Natural killer cell (primary cell): Measurements from ENCODE around the gene DCUN1D2. TPM values are rescaled to one million over a fixed set of nuclear protein-coding genes. Genes with fewer than 3 reads are reported as not detected.

Experiments
- ATAC-seq, 3 donors: fragments of 150-1000 bp in 2 of 3; fragments of 200-7000 bp in 1 of 3; cut with Tn5 transposase; 1 replicate in 1 of 3; 2 replicates in 2 of 3; pipeline ENCODE4 v1.10.0; 2021; ENCODE audit warnings: mild to moderate bottlenecking in 2 of 3, moderate library complexity in 2 of 3
- DNase-seq, 2 donors: peaks; one replicate each; pipeline versions ENCODE4 v3.0.0 to v3.0.0-alpha.2; 2013 to 2021; ENCODE audit warnings: mixed read lengths in 1 of 2
- H3K27ac ChIP-seq: one replicate; pipeline ENCODE4 v1.5.1; 2013; ENCODE audit warnings: mild to moderate bottlenecking, low read length
- H3K27me3 ChIP-seq: one replicate; pipeline ENCODE4 v1.6.1; 2013; ENCODE audit warnings: low read length; ENCODE audit not compliant: control insufficient read depth, insufficient read depth
- H3K36me3 ChIP-seq: one replicate; pipeline ENCODE4 v1.6.1; 2013; ENCODE audit warnings: low read length; ENCODE audit not compliant: control insufficient read depth, insufficient read depth
- H3K4me1 ChIP-seq: one replicate; pipeline ENCODE4 v1.6.1; 2013; ENCODE audit warnings: low read length; ENCODE audit not compliant: control insufficient read depth, insufficient read depth
- H3K4me3 ChIP-seq: one replicate; pipeline ENCODE4 v1.5.1; 2013; ENCODE audit warnings: low read length
- H3K9me3 ChIP-seq: one replicate; pipeline ENCODE4 v1.6.1; 2013; ENCODE audit warnings: low read length; ENCODE audit not compliant: control insufficient read depth, insufficient read depth
- H3K27ac Mint-ChIP-seq, 2 donors: one replicate each; pipeline ENCODE4 v1.8.0; 2022; ENCODE audit warnings: mild to moderate bottlenecking in 2 of 2, mixed read lengths in 2 of 2, moderate library complexity in 1 of 2
- H3K27me3 Mint-ChIP-seq, 2 donors: one replicate each; pipeline ENCODE4 v1.8.0; 2022; ENCODE audit warnings: low read depth in 2 of 2, mixed read lengths in 2 of 2
- H3K36me3 Mint-ChIP-seq: one replicate; pipeline ENCODE4 v1.8.0; 2022; ENCODE audit warnings: mixed read lengths
- H3K4me1 Mint-ChIP-seq, 2 donors: one replicate each; pipeline ENCODE4 v1.8.0; 2022; ENCODE audit warnings: mixed read lengths in 2 of 2
- H3K4me3 Mint-ChIP-seq: one replicate; pipeline ENCODE4 v1.8.0; 2022; ENCODE audit warnings: mild to moderate bottlenecking, moderate library complexity, mixed read lengths
- H3K9me3 Mint-ChIP-seq, 2 donors: one replicate each; pipeline ENCODE4 v1.8.0; 2022; ENCODE audit warnings: mixed read lengths in 2 of 2
- WGBS: methylation state at CpG from one replicate; pipeline ENCODE4 v1.1.7; 2013; ENCODE audit warnings: missing lambda C conversion rate; ENCODE audit not compliant: insufficient coverage; 5-methylcytosine and 5-hydroxymethylcytosine counted together
- intact Hi-C: fragments of 100-400 bp; cut with micrococcal nuclease; formaldehyde crosslinking; loops from one replicate; pipeline ENCODE4 v1.14.2; 2022
- total RNA-seq, 4 donors: library from RNA; stranded (reverse); fragments of 120-200 nt in 1 of 4; gene quantifications; one replicate each; pipeline versions ENCODE4 v1.2.3 to v1.2.4, GENCODE V29; 2013 to 2022
- TF ChIP-seq, protein P1 (sequence below): fragments of 200-600 bp; IDR thresholded peaks from one replicate; pipeline ENCODE4 v1.8.0; 2022; ENCODE audit warnings: antibody characterized with exemption

DCUN1D2 gene
- total RNA-seq, 3 donors from 2014 or later (not counting 1 experiment from before 2014, with no cell fraction given), result 26.1 to 33.9 (median 27.1) TPM

DNA sequence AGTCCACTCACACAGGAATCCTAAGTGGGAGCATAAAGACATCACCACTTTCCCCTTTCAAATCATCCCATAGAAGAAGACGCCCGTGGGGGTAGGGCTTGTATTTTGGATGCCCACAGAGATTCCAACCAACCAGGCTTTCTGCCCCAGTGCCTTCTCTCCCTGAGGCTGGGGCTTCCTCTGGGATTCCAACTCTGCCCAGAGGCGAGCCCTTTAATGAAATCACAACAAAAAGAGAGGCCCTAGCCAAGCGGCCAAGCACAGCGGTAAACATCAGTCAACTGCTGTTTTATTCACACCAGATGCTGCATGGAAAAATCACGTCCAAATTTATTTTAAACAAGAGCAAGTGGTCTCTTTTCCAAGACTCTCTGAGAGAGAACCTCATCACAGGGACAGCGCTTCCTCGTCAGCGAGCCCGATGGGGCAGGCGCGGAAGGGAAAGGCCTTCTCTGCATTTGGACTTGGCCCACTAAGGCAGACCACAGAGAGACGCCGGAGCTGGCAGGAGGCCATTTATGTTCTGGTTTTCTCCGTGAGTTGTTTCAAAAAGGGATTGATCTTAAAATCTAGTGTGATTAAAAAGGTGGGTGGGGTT, 68.7 kb downstream of the DCUN1D2 start:
- ATAC-seq, result no peak
- no peaks in the 10 kb centered on the region for H3K4me1 Mint-ChIP-seq
- H3K36me3 ChIP-seq, result no peaks in the 10 kb centered on the region
- no peaks in the 10 kb centered on the region for H3K4me1 ChIP-seq
- no peaks in the 10 kb centered on the region for H3K27me3 ChIP-seq
- no peaks in the 10 kb centered on the region for H3K9me3 ChIP-seq
- no peak overlapping the region for H3K4me3 Mint-ChIP-seq
- H3K27ac Mint-ChIP-seq, result no peak overlapping the region
- TF ChIP-seq, protein P1, sequence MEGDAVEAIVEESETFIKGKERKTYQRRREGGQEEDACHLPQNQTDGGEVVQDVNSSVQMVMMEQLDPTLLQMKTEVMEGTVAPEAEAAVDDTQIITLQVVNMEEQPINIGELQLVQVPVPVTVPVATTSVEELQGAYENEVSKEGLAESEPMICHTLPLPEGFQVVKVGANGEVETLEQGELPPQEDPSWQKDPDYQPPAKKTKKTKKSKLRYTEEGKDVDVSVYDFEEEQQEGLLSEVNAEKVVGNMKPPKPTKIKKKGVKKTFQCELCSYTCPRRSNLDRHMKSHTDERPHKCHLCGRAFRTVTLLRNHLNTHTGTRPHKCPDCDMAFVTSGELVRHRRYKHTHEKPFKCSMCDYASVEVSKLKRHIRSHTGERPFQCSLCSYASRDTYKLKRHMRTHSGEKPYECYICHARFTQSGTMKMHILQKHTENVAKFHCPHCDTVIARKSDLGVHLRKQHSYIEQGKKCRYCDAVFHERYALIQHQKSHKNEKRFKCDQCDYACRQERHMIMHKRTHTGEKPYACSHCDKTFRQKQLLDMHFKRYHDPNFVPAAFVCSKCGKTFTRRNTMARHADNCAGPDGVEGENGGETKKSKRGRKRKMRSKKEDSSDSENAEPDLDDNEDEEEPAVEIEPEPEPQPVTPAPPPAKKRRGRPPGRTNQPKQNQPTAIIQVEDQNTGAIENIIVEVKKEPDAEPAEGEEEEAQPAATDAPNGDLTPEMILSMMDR, result no peak
- H3K27ac ChIP-seq, result no peak overlapping the region
- no peaks in the 10 kb centered on the region for H3K36me3 Mint-ChIP-seq
- intact Hi-C loops, result no loop called here
- no peaks in the 10 kb centered on the region for H3K27me3 Mint-ChIP-seq
- WGBS, result 94% methylated on average over 15 of the region's 15 CpGs
- no peak for DNase-seq
- H3K9me3 Mint-ChIP-seq, result no peaks in the 10 kb centered on the region
- no peak overlapping the region for H3K4me3 ChIP-seq

DNA sequence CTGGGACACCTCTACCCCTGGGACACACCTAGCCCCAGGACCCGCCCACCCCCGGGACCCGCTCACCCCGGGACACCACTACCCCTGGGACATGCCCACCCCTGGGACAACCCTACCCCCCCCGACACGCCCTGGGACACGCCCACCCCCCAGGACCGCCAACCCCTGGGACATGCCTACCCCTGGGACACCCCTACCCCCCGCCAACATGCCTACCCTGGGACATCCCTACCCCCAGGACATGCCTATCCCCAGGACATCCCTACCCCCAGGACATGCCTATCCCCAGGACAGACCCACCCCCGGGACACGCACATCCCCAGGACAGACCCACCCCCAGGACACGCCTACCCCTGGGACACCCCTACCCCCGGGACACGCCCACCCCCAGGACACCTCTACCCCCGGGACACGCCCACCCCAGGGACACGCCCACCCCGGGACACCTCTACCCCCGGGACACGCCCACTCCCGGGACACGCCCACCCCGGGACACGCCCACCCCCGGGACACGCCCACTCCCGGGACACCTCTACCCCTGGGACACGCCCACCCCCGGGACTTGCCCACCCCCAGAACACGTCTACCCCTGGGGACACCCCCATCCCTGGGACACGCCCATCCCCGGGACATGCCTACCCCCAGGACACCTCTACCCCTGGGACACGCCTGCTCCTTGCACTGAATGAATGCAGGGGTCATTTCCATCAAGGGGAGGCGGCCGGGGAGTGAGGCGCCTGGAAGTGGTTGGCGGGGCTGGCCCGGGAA, 69.5 kb downstream of the DCUN1D2 start:
- Histone ChIP-seq H3K36me3 (no peaks in the 10 kb centered on the region), H3K4me1 (no peaks in the 10 kb centered on the region), H3K4me3 (no peak overlapping the region), H3K9me3 (no peaks in the 10 kb centered on the region), H3K27me3 (no peaks in the 10 kb centered on the region), H3K27ac (no peak overlapping the region)
- Mint-ChIP-seq H3K36me3 (no peaks in the 10 kb centered on the region), H3K27ac (no peak overlapping the region), H3K4me3 (no peak overlapping the region), H3K27me3 (no peaks in the 10 kb centered on the region), H3K4me1 (no peaks in the 10 kb centered on the region), H3K9me3 (no peaks in the 10 kb centered on the region)
- intact Hi-C loops, result no loop called here
- TF ChIP-seq, protein P1, result no peak
- 83% methylated on average over 19 of the region's 38 CpGs for WGBS
- DNase-seq, result no peak
- no peak for ATAC-seq

DNA sequence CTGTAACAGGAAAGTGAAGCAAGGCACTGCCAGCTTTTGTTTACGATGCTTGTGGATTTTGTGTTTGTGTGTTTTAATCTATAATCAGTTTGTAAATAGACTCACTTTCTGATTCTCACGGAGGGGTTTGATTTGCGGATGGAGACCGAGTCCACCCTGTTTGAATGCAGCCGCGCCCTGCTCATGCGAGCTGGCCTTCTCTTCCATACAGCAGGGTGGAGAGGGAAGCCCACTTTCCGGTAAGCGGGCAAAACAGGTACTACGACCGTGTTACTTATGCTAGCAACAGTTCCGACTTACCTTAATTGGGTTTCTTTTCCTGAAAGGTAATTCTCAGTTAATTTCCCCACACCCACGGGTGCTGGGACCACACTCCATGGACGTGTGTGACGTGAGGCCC, 70.3 kb downstream of the DCUN1D2 start:
- no peaks in the 10 kb centered on the region for H3K9me3 Mint-ChIP-seq
- TF ChIP-seq, protein P1, result no peak
- H3K27me3 Mint-ChIP-seq, result no peaks in the 10 kb centered on the region
- no peak overlapping the region for H3K4me3 ChIP-seq
- H3K4me1 ChIP-seq, result no peaks in the 10 kb centered on the region
- no peak overlapping the region for H3K27ac ChIP-seq
- no peak overlapping the region for H3K27ac Mint-ChIP-seq
- intact Hi-C loops, result no loop called here
- ATAC-seq (no peak), DNase-seq (no peak)
- H3K4me3 Mint-ChIP-seq, result no peak overlapping the region
- no peaks in the 10 kb centered on the region for H3K9me3 ChIP-seq
- no peaks in the 10 kb centered on the region for H3K36me3 Mint-ChIP-seq
- 98% methylated on average over 15 of the region's 15 CpGs for WGBS
- no peaks in the 10 kb centered on the region for H3K27me3 ChIP-seq
- no peaks in the 10 kb centered on the region for H3K36me3 ChIP-seq
- H3K4me1 Mint-ChIP-seq, result no peaks in the 10 kb centered on the region
